Measurements from ENCODE around the gene COL25A1. TPM values are rescaled to one million over a fixed set of nuclear protein-coding genes. Genes with fewer than 3 reads are reported as not detected.

The COL25A1 gene
- not detected in 2 replicates for total RNA-seq

GRCh38 chr4:109302361-109303139 lies at the start of gene COL25A1:
COL25A1 (minus strand) TSS chr4:109302658.

GRCh38 chr4:108762559-108763225 lies 539.8 kb downstream of the COL25A1 start, which contains the start of gene ETNPPL:
ETNPPL (minus strand) TSS chr4:108763053; CDS start chr4:108762898, 155 bp downstream.

Other genes starting within 250 kb of the COL25A1 start
- 20.2 and 22.5 TPM in 2 replicates for gene SEC24B, start 131.2 kb upstream of the COL25A1 start, total RNA-seq